Colonic mucosa (tissue), 4 donors: ENCODE data around the gene GNAQ. TPM values are rescaled to one million over a fixed set of nuclear protein-coding genes. Genes with fewer than 3 reads are reported as not detected.

Experiments used
- DNase-seq: peaks from one replicate; pipeline ENCODE4 v3.0.0-alpha.2; 2020
- H3K27ac ChIP-seq: fragments of 200-600 bp; one replicate; pipeline ENCODE4 v1.8.0; 2021
- H3K27me3 ChIP-seq: fragments of 200-600 bp; one replicate; pipeline ENCODE4 v1.8.0; 2021
- H3K36me3 ChIP-seq: fragments of 200-600 bp; one replicate; pipeline ENCODE4 v1.8.0; 2021
- H3K4me1 ChIP-seq: fragments of 200-600 bp; one replicate; pipeline ENCODE4 v1.8.0; 2021; ENCODE audit warnings: mild to moderate bottlenecking
- H3K4me3 ChIP-seq: fragments of 200-600 bp; one replicate; pipeline ENCODE4 v1.8.0; 2021
- H3K9ac ChIP-seq, 2 donors: one replicate each; pipeline ENCODE4 v1.7.0; 2013; ENCODE audit warnings: control low read depth in 2 of 2, low read depth in 2 of 2, low read length in 2 of 2
- H3K9me3 ChIP-seq: fragments of 200-600 bp; one replicate; pipeline ENCODE4 v1.8.0; 2021
- CTCF ChIP-seq: fragments of 200-600 bp; IDR thresholded peaks from one replicate; pipeline ENCODE4 v1.8.0; 2022; ENCODE audit warnings: antibody characterized with exemption, mild to moderate bottlenecking
- intact Hi-C: fragments of 100-400 bp; cut with DNase I; formaldehyde crosslinking; loops from one replicate; pipeline ENCODE4 v1.14.1; 2022
- total RNA-seq, 2 donors: library from RNA; stranded (reverse); fragmentation: NEBNext Ultra II Directional in 1 of 2; extraction: Animal tissue kit (Norgen Biotek cat#: 25700) in 1 of 2; gene quantifications; one replicate each; pipeline ENCODE4 v1.2.1, GENCODE V29; 2021
- donor health status: healthy.
- donor health status: DM: no; HTN: no; CAD: no.
- donor health status: DM: no; HTN: no; CAD: no.

The GNAQ gene
- total RNA-seq, 2 donors from 2014 or later = 75.6 to 105 TPM

GRCh38 chr9:77946969-77947620 is 84.5 kb downstream of the GNAQ start:
- no peaks in the 10 kb centered on the region for H3K9me3 ChIP-seq
- H3K27me3 ChIP-seq = no peaks in the 10 kb centered on the region
- H3K27ac ChIP-seq = peak overlapping the region; percentile 72
- intact Hi-C loops = loop anchor here (10.0 kb wide), 1 partner anchor 92 kb away; no protein-coding TSS in a partner anchor
- H3K9ac ChIP-seq = peak overlapping the region in 1 of 2 donors; percentile 15
- H3K4me3 ChIP-seq = no peak overlapping the region
- TF ChIP-seq CTCF = no peak
- peak; percentile 60 for DNase-seq
- H3K4me1 ChIP-seq = peaks cover 27% of the 10 kb centered on the region
- H3K36me3 ChIP-seq = no peaks in the 10 kb centered on the region

- peak overlapping the region; percentile 72 for H3K27ac ChIP-seq
- no peaks in the 10 kb centered on the region for H3K27me3 ChIP-seq
- no peaks in the 10 kb centered on the region for H3K9me3 ChIP-seq
- no peaks in the 10 kb centered on the region for H3K36me3 ChIP-seq
- H3K9ac ChIP-seq = peak overlapping the region in 1 of 2 donors; percentile 15
- intact Hi-C loops = loop anchor here (10.0 kb wide), 1 partner anchor 91 kb away; no protein-coding TSS in a partner anchor
- TF ChIP-seq CTCF = no peak
- H3K4me1 ChIP-seq = peaks cover 27% of the 10 kb centered on the region
- no peak overlapping the region for H3K4me3 ChIP-seq
- DNase-seq = no peak
These were observed 85.3 kb downstream of the GNAQ start for GRCh38 chr9:77946296-77946695.

GRCh38 chr9:77945798-77946197 is 85.8 kb downstream of the GNAQ start:
- intact Hi-C loops = loop anchor here (10.0 kb wide), 1 partner anchor 91 kb away; no protein-coding TSS in a partner anchor
- H3K4me1 ChIP-seq = peaks cover 27% of the 10 kb centered on the region
- H3K27ac ChIP-seq = peak overlapping the region; percentile 72
- no peaks in the 10 kb centered on the region for H3K36me3 ChIP-seq
- DNase-seq = no peak
- H3K4me3 ChIP-seq = no peak overlapping the region
- H3K9me3 ChIP-seq = no peaks in the 10 kb centered on the region
- no peak for TF ChIP-seq CTCF
- H3K9ac ChIP-seq = no peak overlapping the region
- H3K27me3 ChIP-seq = no peaks in the 10 kb centered on the region

- peaks cover 27% of the 10 kb centered on the region for H3K4me1 ChIP-seq
- H3K27ac ChIP-seq = peak overlapping the region; percentile 72
- no peak for TF ChIP-seq CTCF
- H3K4me3 ChIP-seq = no peak overlapping the region
- H3K27me3 ChIP-seq = no peaks in the 10 kb centered on the region
- peak; percentile 50 for DNase-seq
- no peaks in the 10 kb centered on the region for H3K9me3 ChIP-seq
- H3K36me3 ChIP-seq = no peaks in the 10 kb centered on the region
- H3K9ac ChIP-seq = peak overlapping the region in 1 of 2 donors; percentile 75
- intact Hi-C loops = loop anchor here (10.0 kb wide), 1 partner anchor 90 kb away; no protein-coding TSS in a partner anchor
These were observed 86.9 kb downstream of the GNAQ start for GRCh38 chr9:77944556-77945243.

- no peak overlapping the region for H3K4me3 ChIP-seq
- intact Hi-C loops = loop anchor here (10.0 kb wide), 1 partner anchor 88 kb away; no protein-coding TSS in a partner anchor
- peaks cover 27% of the 10 kb centered on the region for H3K4me1 ChIP-seq
These were observed 88.6 kb downstream of the GNAQ start for GRCh38 chr9:77943057-77943456.

More at GRCh38 chr9:77943057-77943456, 88.6 kb downstream of the GNAQ start:
- no peaks in the 10 kb centered on the region for H3K27me3 ChIP-seq
- DNase-seq = no peak
- no peaks in the 10 kb centered on the region for H3K9me3 ChIP-seq
- no peak overlapping the region for H3K9ac ChIP-seq
- H3K36me3 ChIP-seq = no peaks in the 10 kb centered on the region
- H3K27ac ChIP-seq = no peak overlapping the region
- TF ChIP-seq CTCF = no peak
